Peyer's patch (tissue), 4 donors: Measurements from ENCODE around the gene DAAM2.

Experiments
- CTCF ChIP-seq, 6 experiments: fragments of 450-650 bp in 4 of 6; fragments of 200-600 bp in 2 of 6; sonication (generic) in 1 of 6; IDR thresholded peaks; one replicate each; pipeline ENCODE4 v1.5.1; 2017 to 2019; ENCODE audit warnings: antibody characterized with exemption in 6 of 6, mild to moderate bottlenecking in 3 of 6, moderate library complexity in 1 of 6
- POLR2A ChIP-seq, 2 donors: fragments of 450-650 bp; IDR thresholded peaks; one replicate each; pipeline ENCODE4 v1.5.1; 2017; ENCODE audit warnings: antibody characterized with exemption in 2 of 2, mild to moderate bottlenecking in 2 of 2, moderate library complexity in 2 of 2

- no peak for TF ChIP-seq CTCF (IDR thresholded peaks at IDR 0.05)
- no peak for TF ChIP-seq POLR2A (IDR thresholded peaks at IDR 0.05)
Measured at GRCh38 chr6:39859025-39859424, 66.8 kb downstream of the DAAM2 start.
